A673 (cell line): ENCODE measurements around the gene ZACN. TPM values are rescaled to one million over a fixed set of nuclear protein-coding genes. Genes with fewer than 3 reads are reported as not detected.

Experiments used
- BruUV-seq: library from RNA; stranded (reverse); fragments of 400-500 nt; replicated peaks from 2 replicates; lab custom pipeline; 2021; lab: Mats Ljungman, UMichigan
- CTCF ChIA-PET: fragments of 300-600 bp; sonication (Branson Sonifier 250); formaldehyde crosslinking; loops from one replicate; lab custom pipeline; 2022; ENCODE audit warnings: antibody characterized with exemption; lab: Charles Lee
- POLR2A ChIA-PET: fragments of 300-600 bp; sonication (Branson Sonifier 250); formaldehyde crosslinking; loops from one replicate; lab custom pipeline; 2022; ENCODE audit warnings: antibody characterized with exemption; ENCODE audit not compliant: low non-redundant PET; lab: Charles Lee
- DNase-seq: peaks from one replicate; pipeline ENCODE4 v3.0.0-alpha.2; 2015; ENCODE audit warnings: low spot score
- H3K27ac ChIP-seq: fragments of 200-600 bp; sonication (generic); 2 replicates; pipeline ENCODE4 v1.5.1; 2016; ENCODE audit warnings: mixed run types, low read depth, mild to moderate bottlenecking, mixed read lengths, antibody characterized with exemption, low read length; ENCODE audit not compliant: poor library complexity, severe bottlenecking
- H3K27me3 ChIP-seq: fragments of 200-600 bp; sonication (generic); replicated peaks from 2 replicates; pipeline ENCODE4 v1.6.1; 2017; ENCODE audit warnings: mixed run types, low read depth, mild to moderate bottlenecking, mixed read lengths, antibody characterized with exemption, low read length; ENCODE audit not compliant: insufficient read depth, poor library complexity
- H3K36me3 ChIP-seq: fragments of 200-600 bp; sonication (generic); 2 replicates; pipeline ENCODE4 v1.6.1; 2016; ENCODE audit warnings: mixed run types, mild to moderate bottlenecking, mixed read lengths, antibody characterized with exemption, low read length; ENCODE audit not compliant: insufficient read depth, poor library complexity, severe bottlenecking
- H3K4me1 ChIP-seq: fragments of 200-600 bp; sonication (generic); 2 replicates; pipeline ENCODE4 v1.6.1; 2017; ENCODE audit warnings: mixed run types, mild to moderate bottlenecking, mixed read lengths, antibody characterized with exemption, low read length; ENCODE audit not compliant: insufficient read depth, poor library complexity, severe bottlenecking
- H3K4me3 ChIP-seq: fragments of 200-600 bp; sonication (generic); 2 replicates; pipeline ENCODE4 v1.5.1; 2016; ENCODE audit warnings: low read depth, mixed run types, mild to moderate bottlenecking, mixed read lengths, low read length; ENCODE audit not compliant: poor library complexity, severe bottlenecking
- H3K9me3 ChIP-seq: fragments of 200-600 bp; sonication (generic); 2 replicates; pipeline ENCODE4 v1.6.1; 2016; ENCODE audit warnings: mixed run types, low read depth, mild to moderate bottlenecking, mixed read lengths, antibody characterized with exemption, low read length; ENCODE audit not compliant: poor library complexity, severe bottlenecking
- EZH2 ChIP-seq: fragments of 200-600 bp; sonication (generic); IDR thresholded peaks from 2 replicates; pipeline ENCODE4 v1.6.1; 2017; ENCODE audit warnings: borderline replicate concordance, low read depth, mild to moderate bottlenecking, mixed read lengths, antibody characterized with exemption, low read length; ENCODE audit not compliant: poor library complexity, severe bottlenecking
- intact Hi-C: fragments of 100-400 bp; cut with micrococcal nuclease; formaldehyde crosslinking; loops from one replicate; pipeline ENCODE4 v1.10.0; 2022; ENCODE audit not compliant: unreplicated experiment
- total RNA-seq: library from RNA; stranded (reverse); gene quantifications from 2 replicates; pipeline ENCODE4 v1.2.3, GENCODE V29; 2021
- TF ChIP-seq, protein P1 (sequence below): fragments of 300-800, 200-600 bp; sonication (generic); conservative IDR thresholded peaks from 2 replicates; pipeline ENCODE4 v1.5.1; 2017; ENCODE audit warnings: low read depth, mild to moderate bottlenecking, antibody characterized with exemption, low read length, moderate library complexity, mixed read lengths

Gene ZACN
- total RNA-seq, 1 experiment from 2014 or later: not detected

GRCh38 chr17:76051561-76051960 lies 27.4 kb upstream of the ZACN start:
- CTCF ChIA-PET: no interaction called here
- Histone ChIP-seq H3K27ac (no peak overlapping the region), H3K27me3 (no peaks in the 10 kb centered on the region), H3K36me3 (peaks cover 63% of the 10 kb centered on the region), H3K4me3 (no peak overlapping the region), H3K9me3 (no peaks in the 10 kb centered on the region), H3K4me1 (peaks cover 10% of the 10 kb centered on the region)
- no peak for DNase-seq
- intact Hi-C loops: no loop called here
- TF ChIP-seq, protein P1, sequence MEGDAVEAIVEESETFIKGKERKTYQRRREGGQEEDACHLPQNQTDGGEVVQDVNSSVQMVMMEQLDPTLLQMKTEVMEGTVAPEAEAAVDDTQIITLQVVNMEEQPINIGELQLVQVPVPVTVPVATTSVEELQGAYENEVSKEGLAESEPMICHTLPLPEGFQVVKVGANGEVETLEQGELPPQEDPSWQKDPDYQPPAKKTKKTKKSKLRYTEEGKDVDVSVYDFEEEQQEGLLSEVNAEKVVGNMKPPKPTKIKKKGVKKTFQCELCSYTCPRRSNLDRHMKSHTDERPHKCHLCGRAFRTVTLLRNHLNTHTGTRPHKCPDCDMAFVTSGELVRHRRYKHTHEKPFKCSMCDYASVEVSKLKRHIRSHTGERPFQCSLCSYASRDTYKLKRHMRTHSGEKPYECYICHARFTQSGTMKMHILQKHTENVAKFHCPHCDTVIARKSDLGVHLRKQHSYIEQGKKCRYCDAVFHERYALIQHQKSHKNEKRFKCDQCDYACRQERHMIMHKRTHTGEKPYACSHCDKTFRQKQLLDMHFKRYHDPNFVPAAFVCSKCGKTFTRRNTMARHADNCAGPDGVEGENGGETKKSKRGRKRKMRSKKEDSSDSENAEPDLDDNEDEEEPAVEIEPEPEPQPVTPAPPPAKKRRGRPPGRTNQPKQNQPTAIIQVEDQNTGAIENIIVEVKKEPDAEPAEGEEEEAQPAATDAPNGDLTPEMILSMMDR: no peak
- no peak for TF ChIP-seq EZH2
- POLR2A ChIA-PET: no interaction called here
- no TSS peak for BruUV-seq

GRCh38 chr17:76053246-76054111 lies 25.5 kb upstream of the ZACN start:
- no peaks in the 10 kb centered on the region for H3K9me3 ChIP-seq
- no peak overlapping the region for H3K4me3 ChIP-seq
- no peak for TF ChIP-seq EZH2
- TF ChIP-seq, protein P1: no peak
- no peaks in the 10 kb centered on the region for H3K27me3 ChIP-seq
- H3K36me3 ChIP-seq: peaks cover 69% of the 10 kb centered on the region
- no TSS peak for BruUV-seq
- peak; percentile 75 for DNase-seq
- CTCF ChIA-PET: interaction anchor here (0.6 to 0.7 kb wide), 2 partner anchors 11 to 39 kb away, joined by 3 to 8 read pairs; no protein-coding TSS in a partner anchor
- POLR2A ChIA-PET: interaction anchor here (0.6 kb wide), 1 partner anchor 337 kb away, joined by 5 read pairs; no protein-coding TSS in a partner anchor
- intact Hi-C loops: no loop called here
- H3K4me1 ChIP-seq: peaks cover 10% of the 10 kb centered on the region
- peak overlapping the region; percentile 47 for H3K27ac ChIP-seq

GRCh38 chr17:76054112-76054476 lies 24.9 kb upstream of the ZACN start:
- Histone ChIP-seq H3K9me3 (no peaks in the 10 kb centered on the region), H3K27ac (peak overlapping the region; percentile 47), H3K36me3 (peaks cover 70% of the 10 kb centered on the region), H3K27me3 (no peaks in the 10 kb centered on the region), H3K4me3 (no peak overlapping the region), H3K4me1 (peaks cover 10% of the 10 kb centered on the region)
- BruUV-seq: no TSS peak
- DNase-seq: no peak
- intact Hi-C loops: no loop called here
- CTCF ChIA-PET: no interaction called here
- POLR2A ChIA-PET: no interaction called here
- TF ChIP-seq EZH2: no peak
- TF ChIP-seq, protein P1: no peak
